Measurements from ENCODE around the gene VPS36.
"Not testable (repeated sequence)": the region's sequence is repeated elsewhere in the genome, so short reads cannot be mapped to it uniquely, and the experiment has no call there.

VPS36 gene

DNA sequence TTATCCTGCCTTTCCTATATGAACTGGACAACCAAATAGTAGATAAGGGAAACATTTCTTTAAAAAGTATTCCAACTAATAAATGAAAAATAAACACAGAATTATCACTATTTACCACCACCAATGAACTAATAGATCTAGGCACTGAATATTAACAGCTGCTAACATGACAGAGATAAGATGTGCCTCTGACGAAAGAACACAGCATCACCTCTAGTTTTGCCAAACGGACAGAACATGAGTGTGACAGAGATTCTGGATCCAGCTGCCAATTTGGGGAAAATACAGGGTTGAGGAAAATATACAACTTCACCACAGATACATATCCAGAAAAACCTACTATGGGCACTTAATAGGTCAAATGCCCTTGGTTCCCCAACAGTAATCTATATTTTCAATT is 18.0 kb downstream of the VPS36 start:
- no peak for DNase-seq

DNA sequence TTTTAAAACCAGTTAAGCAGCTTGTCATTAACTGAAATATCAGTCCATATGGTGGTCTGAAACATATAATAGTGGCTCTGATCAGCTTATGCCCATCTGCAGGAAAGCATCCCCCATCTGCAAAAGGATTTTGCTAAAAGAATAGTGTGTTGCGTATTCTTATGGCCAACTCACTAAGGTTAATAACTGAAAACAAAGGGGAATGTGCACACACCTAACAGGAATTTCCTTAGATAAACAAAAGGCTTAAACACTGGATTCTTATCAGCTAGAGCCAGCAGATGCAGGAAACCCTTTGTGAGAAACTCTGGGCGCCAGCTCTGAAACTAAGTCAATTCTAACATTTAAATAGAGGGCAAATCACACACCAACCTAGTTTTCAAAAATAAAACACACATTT is 22.1 kb downstream of the VPS36 start:
- no peak for DNase-seq

DNA sequence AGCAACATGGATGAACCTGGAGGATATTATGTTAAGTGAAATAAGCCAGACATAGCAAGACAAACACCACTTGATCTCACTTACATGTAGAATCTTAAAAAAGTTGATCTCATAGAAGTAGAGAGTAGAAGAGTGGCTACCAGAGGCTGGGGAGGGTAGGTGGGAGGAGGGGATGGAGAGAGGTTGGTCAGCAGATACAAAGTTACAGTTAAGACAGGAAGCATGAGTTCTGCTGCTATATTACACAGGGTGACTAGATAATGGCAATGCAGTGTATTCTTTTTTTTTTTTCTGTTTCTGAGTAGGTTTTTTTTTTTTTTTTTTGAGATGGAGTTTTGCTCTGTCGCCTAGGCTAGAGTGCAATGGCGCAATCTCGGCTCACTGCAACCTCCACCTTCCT is 29.2 kb downstream of the VPS36 start:
- no peak for DNase-seq

DNA sequence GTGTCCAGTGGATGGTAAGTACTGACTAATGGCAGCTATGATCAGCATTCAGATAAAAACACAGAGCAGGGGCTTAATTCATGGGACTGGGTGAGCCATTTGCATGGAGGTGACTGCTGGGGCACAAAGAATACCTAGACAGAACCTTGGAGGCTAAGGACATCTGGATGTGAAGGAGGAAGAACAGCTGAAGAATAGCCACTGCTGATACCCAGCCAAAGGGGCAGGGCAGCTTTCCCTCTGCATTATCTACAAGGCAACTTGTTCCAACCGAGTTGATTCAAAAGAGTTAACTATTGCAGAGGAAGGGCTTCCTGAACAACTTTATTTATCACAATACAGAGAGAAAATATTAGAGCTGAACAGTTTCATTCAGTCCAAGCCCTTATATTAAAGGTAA is 31.4 kb downstream of the VPS36 start:
- no peak for DNase-seq

DNA sequence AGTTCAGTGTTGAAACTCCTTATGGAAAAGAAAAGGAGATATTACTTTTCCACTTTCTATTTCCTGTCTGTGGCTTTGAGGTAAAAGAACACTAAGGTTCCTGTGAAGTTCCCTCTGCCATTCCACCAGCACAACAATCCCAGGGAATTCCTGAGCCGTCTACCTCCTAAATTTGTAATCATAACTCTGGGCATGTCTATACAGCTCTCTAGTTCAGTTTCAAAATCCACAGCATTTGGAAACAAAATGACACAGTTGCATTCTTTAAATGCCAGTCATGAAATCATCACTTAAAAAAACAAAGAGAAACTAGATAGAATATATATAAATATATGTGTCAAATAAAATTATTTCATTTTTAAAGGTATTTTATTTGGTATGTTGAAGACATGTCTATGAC is 35.5 kb downstream of the VPS36 start:
- no peak for DNase-seq

DNA sequence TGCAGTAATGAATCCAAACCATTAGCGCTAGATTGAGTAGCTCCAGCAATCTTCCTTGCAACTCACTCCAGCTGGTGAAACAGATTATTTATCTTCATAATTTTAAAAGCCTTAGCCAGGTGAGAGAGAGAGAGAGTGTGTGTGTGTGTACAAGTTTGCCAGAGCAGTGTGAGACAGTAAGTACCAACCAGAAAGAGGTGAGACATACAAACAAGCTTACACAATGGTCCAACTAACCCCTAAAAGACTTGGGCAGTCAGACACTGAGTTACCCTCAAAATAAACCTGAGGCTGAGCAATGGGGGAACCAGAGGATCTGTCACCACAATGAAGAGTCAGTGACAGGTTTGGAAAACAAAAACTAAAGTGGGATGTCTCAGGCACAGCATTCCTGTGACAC is 36.4 kb downstream of the VPS36 start:
- no peak for DNase-seq

DNA sequence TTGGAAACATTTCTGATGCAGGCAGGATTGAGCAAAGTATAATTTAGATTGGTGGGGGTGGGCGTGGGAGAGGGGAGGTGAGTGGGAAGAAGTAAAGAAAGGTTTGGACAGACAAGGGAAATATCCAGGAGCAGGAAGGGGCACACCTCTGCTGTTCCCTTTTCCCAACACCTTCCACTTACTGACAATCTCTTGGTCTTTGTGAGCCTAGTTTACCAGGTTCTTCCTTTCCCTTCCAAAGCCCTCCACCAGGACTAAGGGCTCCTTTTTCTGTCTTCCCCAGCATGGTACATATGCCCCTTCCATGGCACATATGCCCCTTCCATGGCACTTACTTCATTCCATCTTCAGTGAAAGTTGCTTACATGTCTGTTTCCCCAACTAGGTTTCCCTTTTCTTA is 38.3 kb downstream of the VPS36 start:
- no peak for DNase-seq

DNA sequence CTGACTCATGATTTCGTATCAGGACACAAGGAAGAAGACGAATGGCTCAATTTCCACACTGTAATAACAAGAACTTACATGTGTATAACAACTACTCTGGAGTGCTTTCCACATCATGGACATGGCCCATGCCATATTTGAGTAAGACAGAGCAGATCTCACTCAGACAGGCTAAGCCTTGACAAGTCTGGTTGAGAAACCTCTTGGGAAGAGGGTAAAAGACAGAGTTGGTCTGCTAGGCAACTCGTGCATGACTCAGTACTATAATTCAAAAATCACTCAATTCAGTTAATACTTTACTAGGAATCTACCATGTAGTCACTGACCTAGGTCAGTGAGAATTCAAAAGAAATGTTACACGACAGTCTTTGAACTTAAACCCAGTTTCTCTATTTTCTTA is 38.8 kb downstream of the VPS36 start:
- DNase-seq: no peak

DNA sequence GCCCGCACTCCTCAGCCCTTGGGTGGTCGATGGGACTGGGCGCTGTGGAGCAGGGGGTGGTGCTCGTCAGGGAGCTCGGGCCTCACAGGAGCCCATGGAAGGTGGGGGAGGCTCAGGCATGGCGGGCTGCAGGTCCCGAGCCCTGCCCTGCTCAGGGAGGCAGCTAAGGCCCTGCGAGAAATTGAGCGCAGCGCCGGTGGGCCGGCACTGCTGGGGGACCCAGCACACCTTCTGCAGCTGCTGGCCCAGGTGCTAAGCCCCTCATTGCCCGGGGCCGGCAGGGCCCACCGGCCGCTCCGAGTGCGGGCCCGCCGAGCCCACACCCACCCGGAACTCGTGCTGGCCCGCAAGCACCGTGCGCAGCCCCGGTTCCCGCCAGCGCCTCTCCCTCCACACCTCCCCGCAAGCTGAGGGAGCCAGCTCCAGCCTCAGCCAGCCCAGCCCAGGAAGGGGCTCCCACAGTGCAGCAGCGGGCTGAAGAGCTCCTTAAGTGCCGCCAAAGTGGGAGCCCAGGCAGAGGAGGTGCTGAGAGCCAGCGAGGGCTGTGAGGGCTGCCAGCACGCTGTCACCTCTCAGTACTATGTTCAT is 42.3 kb downstream of the VPS36 start:
- not testable (repeated sequence) for DNase-seq

DNA sequence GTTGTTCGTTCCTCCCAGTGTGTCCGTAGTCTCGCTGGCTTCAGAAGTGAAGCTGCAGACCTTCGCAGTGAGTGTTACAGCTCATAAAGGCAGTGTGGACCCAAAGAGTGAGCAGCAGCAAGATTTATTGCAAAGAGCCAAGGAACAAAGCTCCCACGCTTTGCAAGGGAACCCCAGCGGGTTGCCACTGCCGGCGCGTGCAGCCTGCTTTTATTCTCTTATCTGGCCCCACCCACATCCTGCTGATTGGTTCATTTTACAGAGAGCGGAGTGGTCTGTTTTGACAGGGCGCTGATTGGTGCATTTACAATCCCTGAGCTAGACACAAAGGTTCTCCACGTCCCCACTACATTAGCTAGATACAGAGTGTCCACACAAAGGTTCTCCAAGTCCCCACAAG is 43.0 kb downstream of the VPS36 start:
- DNase-seq: not testable (repeated sequence)

DNA sequence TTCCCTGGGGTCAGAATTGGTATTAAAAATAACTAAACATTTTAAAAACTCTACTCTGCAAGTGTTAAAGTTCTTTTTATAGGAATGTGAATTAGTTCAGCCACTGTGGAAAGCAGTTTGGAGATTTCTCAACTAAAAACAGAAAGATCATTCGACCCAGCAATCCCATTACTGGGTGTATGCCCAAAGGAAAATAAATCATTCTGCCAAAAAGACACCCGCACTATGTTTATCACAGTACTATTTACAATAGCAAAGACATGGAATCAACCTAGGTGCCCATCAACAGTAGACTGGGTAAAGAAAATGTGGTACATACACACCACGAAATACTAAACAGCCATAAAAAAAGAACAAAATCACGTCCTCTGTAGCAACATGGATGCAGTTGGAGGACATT is 43.8 kb downstream of the VPS36 start:
- DNase-seq: no peak

DNA sequence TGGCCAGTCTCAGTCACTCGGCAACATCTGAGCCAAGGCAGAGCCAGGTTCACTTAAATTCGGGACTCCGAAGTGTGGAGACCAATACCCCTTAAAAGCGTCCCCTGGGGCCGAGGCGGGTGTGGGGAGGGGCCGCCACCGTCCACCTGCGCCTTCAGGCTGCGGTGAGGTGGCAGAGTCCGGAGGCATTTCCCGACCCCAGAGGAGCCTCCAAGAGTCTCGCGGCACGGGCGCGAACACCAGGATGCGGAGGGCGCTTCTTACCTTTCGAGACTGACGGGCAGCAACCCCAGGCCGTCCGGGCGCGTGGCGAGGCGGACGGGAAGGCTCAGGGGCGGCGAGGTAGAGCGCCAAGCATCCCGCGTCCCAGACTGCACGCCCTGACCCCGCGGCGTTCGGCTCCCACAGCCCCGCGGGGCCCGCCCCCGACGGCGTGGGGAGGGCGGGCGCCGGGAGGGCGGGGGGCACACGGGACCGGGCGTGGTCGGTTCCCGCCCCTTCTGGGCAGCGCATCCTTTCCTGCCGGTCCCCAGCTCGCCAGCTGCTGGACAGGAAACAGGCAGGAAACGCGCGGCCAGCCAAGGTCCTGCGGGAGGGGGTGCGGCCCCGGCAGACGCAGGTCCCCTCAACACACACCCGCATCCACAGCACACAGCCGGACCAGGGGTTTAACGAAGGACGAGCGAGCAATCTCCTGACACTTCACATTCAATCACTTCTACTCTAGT is 44.5 kb downstream of the VPS36 start, which contains the start of gene THSD1:
Gene THSD1, minus strand, starts transcription at position 406 of the 728 bp plus-strand sequence. CDS start 3,572 bp downstream, outside the sequence.
- no peak for DNase-seq

DNA sequence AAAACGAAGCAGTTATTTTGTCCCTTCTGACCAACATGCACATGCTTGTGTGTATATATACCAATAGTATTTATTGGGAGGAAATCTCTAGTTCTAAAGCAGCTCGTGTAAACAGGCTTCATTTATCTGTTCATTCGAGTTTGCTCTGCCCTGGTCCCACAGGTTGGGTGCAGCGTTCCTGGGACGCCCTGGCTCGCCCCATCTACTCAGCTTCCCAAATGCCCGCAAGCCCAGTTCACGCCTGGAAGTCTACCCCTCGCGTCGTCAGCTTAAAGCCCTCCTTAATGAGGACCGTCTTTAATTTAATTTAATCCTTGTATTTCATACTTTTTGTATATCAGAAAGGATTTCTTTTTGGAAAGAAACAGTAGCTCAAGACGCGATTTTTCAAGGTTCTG is 45.1 kb downstream of the VPS36 start:
- no peak for DNase-seq

DNA sequence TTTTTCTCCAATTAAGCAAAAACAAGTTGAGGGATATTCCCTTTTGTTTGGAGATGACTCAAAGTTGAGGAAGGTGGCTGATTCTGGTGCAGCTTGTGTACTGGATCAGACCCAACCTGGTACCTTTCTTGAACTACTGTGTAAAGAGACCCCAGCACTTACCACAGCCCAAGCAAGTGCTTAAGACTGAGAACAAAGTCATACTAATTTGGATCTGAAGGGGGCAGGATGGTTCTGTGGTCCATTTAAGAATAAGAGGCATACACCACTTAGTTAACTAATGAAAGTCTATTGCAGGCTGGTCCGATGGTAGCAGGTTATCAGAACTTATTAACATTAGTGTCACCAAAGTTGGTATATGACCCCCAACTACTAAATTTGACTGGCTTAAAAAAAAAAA is 50.7 kb downstream of the VPS36 start:
- no peak for DNase-seq

DNA sequence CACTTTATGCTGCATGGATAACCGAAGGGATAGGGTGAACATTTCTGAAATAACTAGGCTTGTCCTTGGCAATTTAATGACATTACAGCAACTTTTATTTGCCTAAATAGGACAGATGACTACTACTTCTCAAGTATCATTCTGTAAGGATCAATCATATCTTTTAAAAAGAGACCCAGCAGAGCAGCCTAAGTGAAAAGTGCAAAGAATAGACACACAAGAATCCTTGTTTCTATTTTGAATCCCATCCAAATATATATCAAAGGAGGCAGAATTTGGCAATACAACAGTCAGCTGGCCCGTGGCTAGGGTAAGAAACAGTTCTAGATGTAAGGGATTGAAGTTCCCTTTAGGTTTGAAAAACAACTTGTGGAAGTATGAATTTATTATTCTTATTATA is 51.4 kb downstream of the VPS36 start:
- no peak for DNase-seq

DNA sequence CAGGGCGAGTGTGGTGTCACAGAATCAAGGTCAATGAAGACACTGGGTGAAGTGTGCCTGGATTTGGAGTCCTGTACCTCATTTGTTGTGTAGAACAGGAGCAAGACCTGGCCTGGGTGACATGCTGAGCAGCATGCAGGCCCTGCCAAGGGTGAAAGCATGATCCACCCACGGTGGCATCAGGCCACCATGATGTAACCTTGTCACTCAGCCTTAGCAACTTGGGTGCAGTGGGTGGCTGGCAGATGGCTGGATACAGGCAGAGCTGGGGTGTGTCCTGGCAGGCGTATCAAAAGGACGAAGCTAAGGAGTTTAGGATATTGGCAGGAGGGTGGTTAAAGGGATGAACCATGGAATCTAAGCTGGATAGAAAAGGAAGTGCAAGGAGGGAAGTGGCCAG is 54.7 kb downstream of the VPS36 start:
- DNase-seq: no peak

DNA sequence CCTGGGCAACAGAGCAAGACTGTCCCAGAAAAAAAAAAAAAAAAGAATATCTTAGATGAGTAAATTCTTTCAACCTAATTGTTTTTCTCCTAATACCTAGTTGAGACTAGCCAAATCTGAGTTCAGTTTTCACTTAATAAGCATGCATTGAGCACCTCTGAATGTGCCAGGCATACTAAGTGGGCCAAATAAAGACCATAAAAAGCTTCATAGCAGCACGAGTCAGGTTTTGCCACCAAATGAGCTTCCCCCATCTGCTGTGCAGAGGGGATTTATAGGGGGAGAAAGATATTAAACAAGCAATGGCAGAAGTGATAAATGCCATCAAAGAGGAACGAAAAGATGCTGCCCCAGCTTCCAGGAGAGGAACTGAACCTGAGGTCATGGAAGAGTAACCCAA is 55.8 kb downstream of the VPS36 start:
- DNase-seq: no peak

DNA sequence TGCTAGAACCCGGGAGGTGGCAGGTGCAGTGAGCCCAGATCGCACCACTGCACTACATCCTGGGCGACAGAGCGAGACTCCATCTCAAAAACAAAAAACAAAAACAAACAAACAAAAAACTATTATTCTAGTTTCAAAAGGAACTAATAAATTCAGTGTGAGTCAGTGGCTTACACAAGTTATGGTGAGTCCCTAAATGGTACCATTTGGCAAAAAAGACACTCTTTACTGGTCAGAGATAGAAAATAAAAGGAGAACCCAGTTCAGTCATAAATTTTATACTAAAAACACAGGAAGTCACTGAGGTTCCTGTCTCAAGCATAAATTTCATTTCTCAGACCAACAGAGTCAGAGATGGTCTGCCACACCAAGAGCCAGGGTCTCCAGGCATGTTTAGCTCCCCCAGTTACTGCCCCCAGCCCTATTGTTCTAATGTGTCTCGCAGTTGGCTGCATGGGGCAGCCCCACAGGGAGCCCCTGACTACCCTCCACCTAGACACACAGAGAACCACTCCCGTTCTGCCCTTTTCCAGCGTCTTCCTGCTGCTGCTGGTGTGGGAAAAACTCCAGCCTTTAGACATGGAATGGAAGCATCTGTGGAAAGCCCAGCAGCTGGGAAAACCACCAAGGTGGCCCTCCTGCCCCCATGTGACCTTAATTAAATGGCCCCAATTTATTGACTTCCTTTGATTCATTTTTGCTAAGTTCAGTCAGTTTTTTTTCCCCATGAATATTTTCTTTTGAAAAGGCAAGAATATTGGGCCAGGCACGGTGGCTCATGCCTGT is 56.7 kb downstream of the VPS36 start:
- DNase-seq: no peak

DNA sequence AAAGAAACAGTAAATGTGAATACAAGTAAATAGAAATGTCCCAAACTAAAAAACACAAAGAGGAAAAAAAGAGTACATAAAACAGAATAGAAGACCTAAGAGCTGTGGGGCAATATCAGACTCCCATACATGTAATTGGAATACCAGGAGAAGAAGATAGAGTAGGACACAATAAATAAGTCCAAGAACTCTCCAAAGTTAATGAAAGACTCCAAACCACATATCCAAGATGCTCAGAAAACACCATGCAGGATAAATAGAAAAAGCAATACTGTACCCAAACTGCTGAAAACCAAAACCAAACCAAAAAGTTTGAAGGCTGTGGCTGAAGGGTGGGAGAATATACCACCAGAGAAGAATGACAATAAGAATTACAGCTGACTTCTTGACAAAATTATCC is 62.7 kb downstream of the VPS36 start:
- no peak for DNase-seq

DNA sequence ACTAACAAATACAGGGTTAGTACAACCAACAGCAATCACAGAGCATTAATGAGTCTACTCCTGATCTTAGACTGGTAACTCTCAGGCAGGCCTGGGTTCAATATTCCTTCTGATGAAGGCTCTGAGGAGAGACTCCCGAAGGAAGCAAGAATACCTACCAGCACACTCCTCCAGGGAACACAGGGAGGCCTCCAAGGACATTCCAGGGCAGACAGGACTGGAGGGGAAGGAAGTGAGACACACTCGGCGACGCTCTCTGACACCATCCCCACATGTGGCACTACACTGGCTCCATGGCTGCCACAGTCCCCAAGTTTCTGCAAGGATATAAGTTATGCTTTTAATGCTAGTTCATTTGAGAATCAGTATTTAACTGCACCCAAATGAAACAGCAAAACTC is 64.6 kb downstream of the VPS36 start:
- DNase-seq: no peak

DNA sequence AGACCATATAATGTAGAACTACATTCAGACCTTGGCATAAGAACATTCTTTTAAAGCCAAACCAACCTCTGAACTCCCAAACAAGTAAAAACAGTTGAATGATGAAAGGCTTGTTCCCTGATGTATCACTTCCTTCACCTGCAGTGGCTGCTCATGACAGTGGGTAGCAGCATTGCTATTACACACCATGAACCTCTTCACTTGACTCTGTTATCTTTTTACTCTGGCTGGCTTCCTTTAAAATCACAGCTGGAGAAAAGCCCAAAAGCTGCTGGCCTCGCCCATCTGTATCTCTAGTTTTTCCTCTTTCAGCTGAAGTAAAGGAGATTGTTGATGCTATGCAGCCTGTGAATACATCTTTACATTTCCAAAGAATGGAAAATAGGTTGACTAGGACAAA is 67.1 kb downstream of the VPS36 start:
- DNase-seq: no peak

DNA sequence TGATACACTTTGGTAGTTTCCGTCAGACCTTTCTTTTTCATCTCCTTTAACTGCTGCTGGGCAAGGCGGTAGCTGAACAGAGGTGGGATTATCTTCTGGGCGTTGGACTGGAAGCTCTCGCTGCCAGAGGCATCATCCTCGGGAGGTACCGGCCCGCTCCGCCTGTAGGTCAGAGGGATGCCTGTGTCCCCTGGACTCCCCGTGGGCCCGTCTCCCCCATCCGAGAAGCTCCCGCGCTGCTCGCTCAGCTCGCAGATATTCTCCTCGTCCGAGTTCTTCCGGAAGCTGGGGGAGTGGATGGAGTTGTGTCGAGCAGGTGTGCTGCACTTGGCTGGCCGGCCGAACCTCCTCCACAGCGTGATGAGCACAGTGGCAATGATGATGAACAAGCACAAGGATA is 72.1 kb downstream of the VPS36 start:
- DNase-seq: no peak

DNA sequence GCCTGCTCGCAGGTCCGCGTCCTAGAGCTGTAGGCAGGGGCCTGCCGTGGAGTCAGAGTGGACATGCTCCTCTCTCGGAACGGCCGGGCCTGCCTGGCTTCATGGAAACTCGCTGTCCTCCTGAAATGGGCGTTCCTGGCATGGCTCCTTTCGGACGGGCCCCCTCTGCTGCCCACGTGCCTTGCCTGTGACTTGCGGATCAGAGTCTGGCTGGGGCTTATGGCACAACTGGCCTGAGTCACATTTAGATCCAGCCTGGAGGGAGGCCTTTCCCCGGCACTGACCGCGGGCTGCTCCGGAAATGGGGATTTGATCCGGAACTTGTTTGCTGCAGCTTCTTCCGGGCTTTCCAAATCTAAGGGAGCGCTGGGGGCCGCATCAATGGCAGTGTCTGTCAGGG is 72.5 kb downstream of the VPS36 start:
- DNase-seq: no peak

DNA sequence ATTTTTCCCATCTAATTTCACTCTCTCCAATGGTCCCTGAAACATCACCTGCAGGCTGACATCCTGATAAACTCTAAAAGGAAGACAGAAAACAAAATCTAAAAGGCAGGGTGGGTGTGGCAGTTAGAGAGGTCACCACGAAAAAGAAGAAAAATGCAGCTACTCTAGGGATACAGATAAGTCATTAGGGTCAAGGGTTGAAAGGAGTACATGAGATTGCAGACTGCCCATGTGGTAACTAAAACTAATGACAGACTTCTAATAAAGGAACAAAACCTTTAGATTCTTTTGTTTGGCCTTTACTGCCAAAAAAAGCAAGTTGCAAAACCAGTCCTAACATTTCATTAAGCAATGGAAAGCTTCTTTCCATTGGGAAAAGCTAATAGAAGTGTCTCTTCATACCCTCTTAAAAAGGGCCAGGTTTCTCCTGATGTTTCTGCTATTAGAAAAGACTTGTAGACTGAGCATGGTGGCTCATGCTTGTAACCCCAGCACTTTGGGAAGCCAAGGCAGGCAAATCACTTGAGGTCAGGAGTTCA is 75.5 kb downstream of the VPS36 start:
- no peak for DNase-seq
